ENCODE data around the gene UBXN1.

UBXN1 gene

DNA sequence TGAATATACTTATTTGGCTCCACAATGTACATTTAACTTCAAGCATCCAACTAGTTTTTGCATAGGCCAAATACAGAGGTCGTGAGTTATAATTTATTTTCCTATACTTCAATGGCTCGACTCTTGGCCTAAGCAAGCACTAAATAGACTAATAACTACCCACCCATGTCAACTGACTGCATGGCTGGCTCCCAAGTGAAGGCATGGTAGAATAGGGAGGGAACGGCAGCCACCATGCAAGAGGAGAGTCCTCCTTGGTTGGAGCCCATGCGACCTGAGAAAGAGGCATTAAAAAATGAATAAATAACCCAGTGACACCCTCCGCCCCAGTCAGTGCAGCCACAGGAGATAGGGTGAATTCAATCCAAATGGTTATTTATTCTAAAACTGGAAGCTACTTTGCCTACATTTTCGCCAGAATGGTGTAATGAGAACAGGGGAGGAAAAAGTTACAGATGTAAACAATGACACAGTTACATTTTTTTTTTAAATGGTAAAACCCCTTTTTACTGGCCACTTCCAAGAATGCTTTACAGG lies 33.5 kb upstream of the UBXN1 start:
- Histone ChIP-seq H3K9me3 (replicated peaks in 1 of 11) (no peaks in the 10 kb centered on the region), H3K4me3 (no peak overlapping the region), H4K20me1 (peaks cover 0 to 9% (median 3%) of the 10 kb centered on the region in 11 experiments; a peak in 8 of 22 replicates), H3K4me1 (peaks cover 24 to 30% (median 27%) of the 10 kb centered on the region in 10 experiments), H3K4me2 (no peak overlapping the region), H3K9ac (no peak overlapping the region), H3K27me3 (no peaks in the 10 kb centered on the region), H3K27ac (no peak overlapping the region; a peak in 1 of 22 replicates), H3K36me3 (peaks cover 70 to 79% (median 72%) of the 10 kb centered on the region in 11 experiments)
- no peak for TF ChIP-seq Cebpa-rat (IDR thresholded peaks at IDR 0.05)

DNA sequence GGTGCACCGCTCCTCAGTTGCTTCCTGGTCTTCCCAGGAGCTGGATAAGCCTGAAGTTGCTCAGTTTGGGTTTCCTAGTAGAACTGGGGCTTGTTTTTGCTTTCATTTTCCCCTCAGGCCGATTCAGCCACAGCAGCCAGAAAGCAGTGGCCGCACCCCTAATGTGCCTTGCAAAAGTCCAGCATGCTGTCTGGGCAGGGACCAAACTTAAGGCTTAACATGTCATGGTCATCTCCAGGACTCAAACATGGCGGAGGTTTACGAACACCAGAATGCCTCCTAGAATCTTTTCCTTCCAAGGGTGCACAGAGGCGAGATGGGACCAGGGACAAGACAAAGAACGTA lies 31.1 kb upstream of the UBXN1 start:
- peaks cover 41 to 50% (median 46%) of the 10 kb centered on the region in 10 experiments for H3K4me1 ChIP-seq
- peak overlapping the region; percentile 58 to 73 (median 62) for H3K4me3 ChIP-seq
- H3K36me3 ChIP-seq: peaks cover 47 to 65% (median 52%) of the 10 kb centered on the region in 11 experiments
- H3K27me3 ChIP-seq: no peaks in the 10 kb centered on the region
- peak overlapping the region; percentile 89 to 99 (median 96) for H3K27ac ChIP-seq
- no peaks in the 10 kb centered on the region for H4K20me1 ChIP-seq
- no peaks in the 10 kb centered on the region for H3K9me3 ChIP-seq (replicated peaks in 1 of 11)
- no peak for TF ChIP-seq Cebpa-rat (IDR thresholded peaks at IDR 0.05)
- H3K9ac ChIP-seq: peak overlapping the region; percentile 82 to 93 (median 91)
- peak overlapping the region; percentile 88 to 100 (median 98) for H3K4me2 ChIP-seq

DNA sequence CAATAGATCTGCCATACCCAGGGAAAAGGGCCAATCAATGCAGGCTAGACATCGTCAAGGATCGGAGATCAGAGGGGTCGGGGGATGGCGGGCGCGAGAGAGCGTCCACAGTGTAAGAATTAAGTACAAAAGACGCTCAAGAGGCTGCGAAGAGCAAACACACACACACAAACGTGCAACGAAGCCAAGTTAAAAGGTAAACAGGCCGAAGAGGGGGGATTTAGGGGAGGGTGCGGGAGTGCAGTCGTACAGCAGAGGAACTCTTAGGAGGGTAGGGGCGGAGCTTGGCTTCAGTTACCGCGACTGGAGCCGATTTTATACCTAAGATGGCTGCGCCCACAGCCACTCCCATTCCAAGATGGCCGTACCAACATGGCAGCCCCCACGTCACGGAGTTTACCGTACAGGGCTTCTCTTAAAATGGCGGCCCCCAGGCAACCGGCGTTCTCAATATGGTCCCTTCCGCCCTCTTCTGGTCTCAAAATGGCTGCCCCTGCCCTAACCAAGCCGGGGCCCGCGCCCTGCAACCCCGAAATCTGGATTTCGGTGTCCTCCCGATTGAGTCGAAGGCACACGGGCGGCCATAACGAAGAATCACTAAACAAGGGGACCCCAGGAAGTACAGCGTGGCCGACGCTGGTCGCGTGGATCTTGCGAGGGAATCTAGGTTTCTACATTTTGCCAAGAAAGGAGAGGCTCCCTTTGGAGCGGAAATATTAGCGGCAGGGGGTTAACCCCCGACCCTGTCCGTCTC lies 30.6 kb upstream of the UBXN1 start:
- peak overlapping the region; percentile 88 to 100 (median 98) for H3K4me2 ChIP-seq
- H3K27me3 ChIP-seq: no peaks in the 10 kb centered on the region
- peaks cover 46 to 52% (median 50%) of the 10 kb centered on the region in 10 experiments for H3K4me1 ChIP-seq
- peak overlapping the region; percentile 58 to 73 (median 62) for H3K4me3 ChIP-seq
- peaks cover 43 to 63% (median 48%) of the 10 kb centered on the region in 11 experiments for H3K36me3 ChIP-seq
- TF ChIP-seq Cebpa-rat (IDR thresholded peaks at IDR 0.05): no peak
- H4K20me1 ChIP-seq: no peaks in the 10 kb centered on the region
- H3K9me3 ChIP-seq (replicated peaks in 1 of 11): no peaks in the 10 kb centered on the region
- peak overlapping the region; percentile 89 to 99 (median 96) for H3K27ac ChIP-seq
- peak overlapping the region; percentile 82 to 93 (median 91) for H3K9ac ChIP-seq

DNA sequence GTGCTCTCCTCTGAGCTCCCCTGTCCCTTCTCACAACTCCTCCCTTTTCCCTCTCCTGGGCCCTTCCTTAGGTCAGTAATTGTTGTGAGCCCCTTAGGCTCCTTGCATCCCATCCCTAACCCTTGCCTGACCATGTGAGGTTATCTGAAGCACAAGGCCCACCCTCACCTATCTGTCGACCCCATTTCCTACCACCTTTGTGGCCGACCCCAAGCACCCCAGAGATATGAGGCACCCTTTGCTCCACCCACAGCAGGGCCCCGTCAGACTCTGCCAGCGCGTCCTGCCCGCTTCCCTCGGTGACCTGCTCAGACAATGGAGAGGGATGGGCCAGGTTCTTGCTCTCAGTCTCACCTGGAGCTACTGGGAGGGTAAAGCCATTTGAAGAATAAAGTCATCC lies 29.9 kb upstream of the UBXN1 start:
- no peak for TF ChIP-seq Cebpa-rat (IDR thresholded peaks at IDR 0.05)
- Histone ChIP-seq H4K20me1 (no peaks in the 10 kb centered on the region), H3K36me3 (peaks cover 37 to 62% (median 43%) of the 10 kb centered on the region in 11 experiments), H3K27ac (peak overlapping the region; percentile 89 to 99 (median 96)), H3K27me3 (no peaks in the 10 kb centered on the region), H3K4me2 (peak overlapping the region; percentile 88 to 100 (median 98)), H3K4me1 (peaks cover 47 to 55% (median 51%) of the 10 kb centered on the region in 10 experiments), H3K9ac (peak overlapping the region; percentile 82 to 93 (median 91)), H3K4me3 (peak overlapping the region; percentile 58 to 73 (median 62)), H3K9me3 (replicated peaks in 1 of 11) (no peaks in the 10 kb centered on the region)

DNA sequence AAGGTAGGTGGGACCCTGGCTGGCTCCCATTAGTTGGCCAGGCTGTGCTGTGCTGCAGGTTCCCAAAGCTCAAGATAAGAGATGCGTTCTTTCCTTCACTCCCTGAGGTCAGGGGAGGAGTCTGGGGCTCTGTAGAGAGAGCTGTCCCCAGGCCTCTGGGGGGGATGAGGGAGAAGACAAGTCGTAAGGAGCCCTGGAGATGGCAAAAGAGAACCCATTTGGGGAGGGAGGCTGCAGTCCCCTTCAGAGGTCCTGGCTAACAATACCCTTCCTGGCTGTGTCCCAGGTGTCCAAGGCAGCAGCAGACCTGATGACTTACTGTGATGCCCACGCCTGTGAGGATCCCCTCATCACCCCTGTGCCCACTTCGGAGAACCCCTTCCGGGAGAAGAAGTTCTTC lies 29.5 kb upstream of the UBXN1 start:
- Histone ChIP-seq H3K4me2 (peak overlapping the region; percentile 88 to 100 (median 98)), H3K27ac (peak overlapping the region; percentile 89 to 99 (median 96); a peak in 21 of 22 replicates)

DNA sequence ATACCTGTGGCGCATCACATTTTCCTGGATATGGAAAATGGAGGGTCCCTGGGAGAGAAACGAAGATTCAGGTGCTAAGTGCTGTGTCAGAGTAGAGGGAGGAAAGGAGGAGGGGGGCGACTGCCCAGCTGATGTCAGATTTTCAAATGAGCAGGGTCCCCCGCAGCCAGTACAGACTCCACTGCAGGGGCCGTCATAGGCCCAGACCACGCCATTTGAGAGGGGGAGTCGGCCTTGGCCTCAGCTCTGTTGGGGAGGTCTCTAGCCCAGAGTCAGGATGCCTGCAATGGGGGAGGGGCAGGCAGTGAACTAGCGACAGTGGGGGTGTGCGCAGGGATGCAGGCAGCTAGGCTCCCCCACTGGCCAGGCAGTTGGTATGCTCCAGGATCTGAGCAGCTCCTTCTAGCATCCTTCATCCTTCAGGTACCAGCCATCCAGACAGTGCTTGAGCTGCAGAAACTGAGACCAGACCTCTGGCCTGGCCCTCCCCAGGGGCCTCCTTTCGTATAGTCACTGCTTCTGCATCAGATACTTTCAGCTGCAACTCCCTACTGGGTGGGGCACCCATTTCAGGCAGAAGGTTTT lies 28.5 kb upstream of the UBXN1 start, which contains the start of the genes BSCL2 and GNG3:
Gene BSCL2 (minus strand): TSS at position 148 of the 585 bp plus-strand sequence. CDS start 229 bp downstream, outside the sequence.
Gene GNG3 (plus strand): TSS at position 400 of the 585 bp plus-strand sequence. CDS start 620 bp downstream, outside the sequence.
- no peaks in the 10 kb centered on the region for H4K20me1 ChIP-seq
- peak within 1 kb of the TSS; percentile 82 to 93 (median 91); a peak in 21 of 22 replicates for H3K9ac ChIP-seq
- TF ChIP-seq Cebpa-rat (IDR thresholded peaks at IDR 0.05): no peak

More for the DNA sequence above, 29.5 kb upstream of the UBXN1 start:
- peak overlapping the region; percentile 82 to 93 (median 91); a peak in 21 of 22 replicates for H3K9ac ChIP-seq
- no peaks in the 10 kb centered on the region for H3K27me3 ChIP-seq
- no peaks in the 10 kb centered on the region for H3K9me3 ChIP-seq (replicated peaks in 1 of 11)
- no peaks in the 10 kb centered on the region for H4K20me1 ChIP-seq
- peaks cover 47 to 59% (median 51%) of the 10 kb centered on the region in 10 experiments for H3K4me1 ChIP-seq
- H3K36me3 ChIP-seq: peaks cover 33 to 62% (median 40%) of the 10 kb centered on the region in 11 experiments
- no peak for TF ChIP-seq Cebpa-rat (IDR thresholded peaks at IDR 0.05)
- peak overlapping the region; percentile 58 to 73 (median 62) for H3K4me3 ChIP-seq

DNA sequence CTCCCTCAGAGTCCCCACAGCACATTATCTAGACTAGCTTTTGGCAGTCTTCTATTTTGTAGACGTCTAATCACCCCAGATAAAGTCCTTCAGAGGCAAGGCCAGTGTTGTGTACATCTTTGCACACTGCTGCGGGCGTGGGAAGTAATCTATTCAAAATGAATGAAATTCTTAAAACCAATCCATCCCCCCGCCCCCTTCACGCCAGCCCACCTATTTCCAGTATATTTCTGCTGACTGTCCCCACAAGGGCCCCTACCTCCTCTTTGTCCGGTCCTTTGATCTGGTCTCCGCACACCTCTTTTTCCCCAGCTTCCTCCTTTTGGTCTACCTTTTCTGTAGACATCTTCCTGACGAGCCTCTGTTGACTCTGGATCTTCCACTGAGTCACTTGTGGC lies 28.0 kb upstream of the UBXN1 start:
- no peaks in the 10 kb centered on the region for H3K27me3 ChIP-seq
- peak overlapping the region in 8 of 11 experiments; percentile 19 to 97 (median 48); a peak in 11 of 22 replicates for H3K27ac ChIP-seq
- H4K20me1 ChIP-seq: no peaks in the 10 kb centered on the region
- H3K36me3 ChIP-seq: peaks cover 20 to 62% (median 35%) of the 10 kb centered on the region in 11 experiments
- no peak for TF ChIP-seq Cebpa-rat (IDR thresholded peaks at IDR 0.05)
- H3K4me1 ChIP-seq: peaks cover 47 to 75% (median 51%) of the 10 kb centered on the region in 10 experiments
- peak overlapping the region in 9 of 10 experiments; percentile 64 to 82 (median 70); a peak in 14 of 20 replicates for H3K4me3 ChIP-seq
- H3K9me3 ChIP-seq (replicated peaks in 1 of 11): no peaks in the 10 kb centered on the region
- H3K9ac ChIP-seq: peak overlapping the region in 8 of 11 experiments; percentile 60 to 85 (median 69); a peak in 16 of 22 replicates
- peak overlapping the region; percentile 88 to 100 (median 98) for H3K4me2 ChIP-seq

More for the DNA sequence above, 28.5 kb upstream of the UBXN1 start, which contains the start of the genes BSCL2 and GNG3:
- Histone ChIP-seq H3K9me3 (replicated peaks in 1 of 11) (no peaks in the 10 kb centered on the region), H3K27me3 (no peaks in the 10 kb centered on the region), H3K27ac (peak within 1 kb of the TSS; percentile 89 to 99 (median 96); a peak in 21 of 22 replicates), H3K36me3 (peaks cover 24 to 62% (median 35%) of the 10 kb centered on the region in 11 experiments), H3K4me2 (peak within 1 kb of the TSS; percentile 88 to 100 (median 98)), H3K4me3 (peak within 1 kb of the TSS; percentile 64 to 82 (median 70)), H3K4me1 (peaks cover 47 to 69% (median 51%) of the 10 kb centered on the region in 10 experiments)

DNA sequence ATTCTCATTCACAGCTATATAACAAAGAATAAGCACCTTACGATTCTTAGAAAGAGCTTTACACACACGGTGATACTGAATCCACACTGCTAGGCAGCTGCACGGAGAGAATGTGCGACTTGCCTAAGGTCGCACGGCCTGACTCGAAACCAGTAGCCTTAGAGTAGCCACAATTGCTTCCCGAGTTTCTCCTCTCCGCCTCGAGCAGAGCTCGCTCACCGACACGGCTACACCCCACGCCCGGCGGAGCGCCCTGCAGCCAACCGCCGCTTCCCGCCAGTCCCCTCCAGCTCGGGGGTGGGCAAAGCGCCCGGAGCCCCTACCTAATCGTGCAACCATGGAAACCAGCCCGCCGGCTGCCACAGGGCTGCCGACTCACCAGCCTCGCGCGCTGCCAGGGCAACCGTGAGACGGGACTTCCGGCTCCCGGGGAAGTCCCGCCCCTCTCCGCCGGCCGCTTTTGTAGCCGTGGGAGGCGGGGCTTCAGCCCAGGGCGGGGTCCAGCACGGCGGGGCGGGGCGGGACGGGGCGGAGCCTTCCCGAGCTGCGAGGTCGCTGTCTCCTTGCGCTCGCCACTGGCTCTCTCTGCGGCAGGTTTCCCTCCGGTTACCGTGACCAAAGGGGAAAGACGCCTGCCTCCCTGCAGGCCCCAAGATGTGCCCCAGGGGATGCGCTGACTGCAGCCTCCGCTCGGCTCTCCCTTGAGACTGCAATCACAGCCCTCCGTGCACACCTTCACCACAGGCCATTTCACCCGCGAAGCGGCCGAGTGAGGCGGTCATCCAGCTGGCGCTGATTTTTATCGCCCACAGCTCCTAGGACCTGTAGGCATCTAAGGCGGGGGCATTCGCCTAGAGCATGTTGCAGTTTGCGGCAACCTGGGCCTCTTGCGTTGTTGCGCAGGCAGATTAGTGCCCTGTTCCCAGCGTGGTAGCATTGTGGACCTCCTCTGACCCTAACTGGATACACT lies 27.3 kb upstream of the UBXN1 start:
- Histone ChIP-seq H4K20me1 (no peaks in the 10 kb centered on the region), H3K4me1 (peaks cover 47 to 79% (median 51%) of the 10 kb centered on the region in 10 experiments), H3K4me2 (peak overlapping the region; percentile 88 to 100 (median 98)), H3K27ac (peak overlapping the region; percentile 31 to 97 (median 73); a peak in 21 of 22 replicates), H3K27me3 (no peaks in the 10 kb centered on the region), H3K4me3 (peak overlapping the region; percentile 64 to 82 (median 70)), H3K9me3 (replicated peaks in 1 of 11) (no peaks in the 10 kb centered on the region), H3K9ac (peak overlapping the region; percentile 75 to 85 (median 79)), H3K36me3 (peaks cover 20 to 62% (median 35%) of the 10 kb centered on the region in 11 experiments)
- TF ChIP-seq Cebpa-rat (IDR thresholded peaks at IDR 0.05): no peak

All from BLaER1 treated with 17β-estradiol and CSF1 and Interleukin-3, amounts not matched to agents 10 nM and 100 nM (cell line).